ENCODE measurements around the gene HSD17B2. TPM values are rescaled to one million over a fixed set of nuclear protein-coding genes. Genes with fewer than 3 reads are reported as not detected.

HSD17B2 gene
- total RNA-seq, 1 experiment from 2014 or later = 3.1 TPM

DNA sequence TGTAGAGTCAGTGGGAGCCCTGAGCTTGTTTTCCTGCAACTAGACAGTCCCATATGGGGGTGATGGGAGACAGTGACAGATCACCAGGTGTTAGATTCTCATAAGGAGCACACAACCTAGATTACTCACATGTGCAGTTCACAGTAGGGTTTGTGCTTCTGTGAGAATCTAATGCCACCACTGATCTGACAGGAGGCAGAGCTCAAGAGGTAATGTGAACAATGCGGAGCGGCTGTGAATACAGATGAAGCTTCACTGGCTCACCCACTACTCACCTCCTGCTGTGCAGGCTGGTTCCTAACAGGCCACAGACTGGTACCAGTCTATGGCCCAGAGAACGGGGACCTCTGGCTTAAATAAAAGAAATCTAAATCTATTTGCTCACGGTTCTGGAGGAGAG lies 10.2 kb upstream of the HSD17B2 start:
- Histone ChIP-seq H3K9ac (ENCODE audit: low read length) (no peak overlapping the region), H3K4me3 (ENCODE audit: low read length) (no peak overlapping the region), H3K4me2 (ENCODE audit: low read length) (no peak overlapping the region), H3K9me3 (ENCODE audit: low read length) (no peaks in the 10 kb centered on the region), H3K79me2 (ENCODE audit: low read length) (no peaks in the 10 kb centered on the region), H3K27ac (ENCODE audit: low read length) (no peak overlapping the region), H4K20me1 (ENCODE audit: low read length) (no peaks in the 10 kb centered on the region), H3F3A (ENCODE audit: low read length, unreplicated experiment) (no peaks in the 10 kb centered on the region), H3K27me3 (ENCODE audit: low read length) (peaks cover 29% of the 10 kb centered on the region), H2AFZ (ENCODE audit: low read length) (no peak overlapping the region), H3K9me2 (replicated peaks; ENCODE audit: low read length) (no peaks in the 10 kb centered on the region), H3K36me3 (ENCODE audit: low read depth, low read length) (no peaks in the 10 kb centered on the region), H3K4me1 (ENCODE audit: insufficient read depth, low read length) (no peaks in the 10 kb centered on the region)
- ChIA-PET POLR2A (ENCODE audit: unreplicated experiment) (no interaction called here), CTCF (no interaction called here)
- no TSS peak for BruUV-seq (replicated peaks)
- intact Hi-C loops (cut with micrococcal nuclease) = no loop called here
- DNase-seq = no peak
- no peak for ATAC-seq
- TF ChIP-seq EZH2phosphoT487 (IDR thresholded peaks at IDR 0.05; ENCODE audit: borderline replicate concordance, low read length) = no peak
- no peak for TF ChIP-seq EZH2 (IDR thresholded peaks at IDR 0.05; ENCODE audit: low read length, unreplicated experiment)
- TF ChIP-seq, protein P1, sequence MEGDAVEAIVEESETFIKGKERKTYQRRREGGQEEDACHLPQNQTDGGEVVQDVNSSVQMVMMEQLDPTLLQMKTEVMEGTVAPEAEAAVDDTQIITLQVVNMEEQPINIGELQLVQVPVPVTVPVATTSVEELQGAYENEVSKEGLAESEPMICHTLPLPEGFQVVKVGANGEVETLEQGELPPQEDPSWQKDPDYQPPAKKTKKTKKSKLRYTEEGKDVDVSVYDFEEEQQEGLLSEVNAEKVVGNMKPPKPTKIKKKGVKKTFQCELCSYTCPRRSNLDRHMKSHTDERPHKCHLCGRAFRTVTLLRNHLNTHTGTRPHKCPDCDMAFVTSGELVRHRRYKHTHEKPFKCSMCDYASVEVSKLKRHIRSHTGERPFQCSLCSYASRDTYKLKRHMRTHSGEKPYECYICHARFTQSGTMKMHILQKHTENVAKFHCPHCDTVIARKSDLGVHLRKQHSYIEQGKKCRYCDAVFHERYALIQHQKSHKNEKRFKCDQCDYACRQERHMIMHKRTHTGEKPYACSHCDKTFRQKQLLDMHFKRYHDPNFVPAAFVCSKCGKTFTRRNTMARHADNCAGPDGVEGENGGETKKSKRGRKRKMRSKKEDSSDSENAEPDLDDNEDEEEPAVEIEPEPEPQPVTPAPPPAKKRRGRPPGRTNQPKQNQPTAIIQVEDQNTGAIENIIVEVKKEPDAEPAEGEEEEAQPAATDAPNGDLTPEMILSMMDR (conservative IDR thresholded peaks at IDR 0.05; ENCODE audit: low read depth, low read length) = no peak

- TF ChIP-seq EZH2 (IDR thresholded peaks at IDR 0.05; ENCODE audit: low read length, unreplicated experiment) (no peak), EZH2phosphoT487 (IDR thresholded peaks at IDR 0.05; ENCODE audit: borderline replicate concordance, low read length) (no peak)
- TF ChIP-seq, protein P1 (conservative IDR thresholded peaks at IDR 0.05; ENCODE audit: low read depth, low read length) = no peak
Observed at GRCh38 chr16:82027629-82028064, 7.4 kb upstream of the HSD17B2 start.

More at GRCh38 chr16:82027629-82028064, 7.4 kb upstream of the HSD17B2 start:
- no peak for DNase-seq
- no peak overlapping the region for H3K4me2 ChIP-seq (ENCODE audit: low read length)
- H4K20me1 ChIP-seq (ENCODE audit: low read length) = no peaks in the 10 kb centered on the region
- no peak overlapping the region for H3K4me3 ChIP-seq (ENCODE audit: low read length)
- no peak for ATAC-seq
- peaks cover 6% of the 10 kb centered on the region for H3K4me1 ChIP-seq (ENCODE audit: insufficient read depth, low read length)
- no peak overlapping the region for H2AFZ ChIP-seq (ENCODE audit: low read length)
- no peak overlapping the region for H3K9ac ChIP-seq (ENCODE audit: low read length)
- intact Hi-C loops (cut with micrococcal nuclease) = no loop called here
- H3K79me2 ChIP-seq (ENCODE audit: low read length) = no peaks in the 10 kb centered on the region
- peaks cover 24% of the 10 kb centered on the region; the same call in 1 of the 2 replicates for H3K27me3 ChIP-seq (ENCODE audit: low read length)
- no peaks in the 10 kb centered on the region for H3F3A ChIP-seq (ENCODE audit: low read length, unreplicated experiment)
- no TSS peak for BruUV-seq (replicated peaks)
- H3K36me3 ChIP-seq (ENCODE audit: low read depth, low read length) = no peaks in the 10 kb centered on the region
- H3K27ac ChIP-seq (ENCODE audit: low read length) = no peak overlapping the region
- H3K9me2 ChIP-seq (replicated peaks; ENCODE audit: low read length) = no peaks in the 10 kb centered on the region
- CTCF ChIA-PET = no interaction called here
- POLR2A ChIA-PET (ENCODE audit: unreplicated experiment) = no interaction called here
- no peaks in the 10 kb centered on the region for H3K9me3 ChIP-seq (ENCODE audit: low read length)
